ENCODE data around the gene GAL3ST1.

- TF ChIP-seq CTCF (IDR thresholded peaks at IDR 0.05) = no peak
- no peak for TF ChIP-seq EP300 (IDR thresholded peaks at IDR 0.05)
- no peak for TF ChIP-seq POLR2AphosphoS5 (IDR thresholded peaks at IDR 0.05)
These were observed 37.3 kb downstream of the GAL3ST1 start for GRCh38 chr22:30537083-30537731.
